SKM-1 treated with dmso at 0.1 percent for 144 hours (cell line): Measurements from ENCODE around the gene S1PR3.

Source experiments
- DNase-seq: peaks from one replicate; lab custom pipeline; 2025; ENCODE audit not compliant: unreplicated experiment; lab: John Stamatoyannopoulos, UW

The S1PR3 gene

GRCh38 chr9:89036383-89036782 lies 45.1 kb downstream of the S1PR3 start:
- peak; percentile 13 for DNase-seq

GRCh38 chr9:89036891-89037290 lies 45.6 kb downstream of the S1PR3 start:
- peak; percentile 71 for DNase-seq

- no peak for DNase-seq
These were observed 46.1 kb downstream of the S1PR3 start for GRCh38 chr9:89037346-89037745.

GRCh38 chr9:89037891-89038290 lies 46.6 kb downstream of the S1PR3 start:
- no peak for DNase-seq

GRCh38 chr9:89038382-89039103 lies 47.3 kb downstream of the S1PR3 start:
- DNase-seq, result no peak

- no peak for DNase-seq
These were observed 47.8 kb downstream of the S1PR3 start for GRCh38 chr9:89039104-89039465.

- DNase-seq, result no peak
These were observed 48.4 kb downstream of the S1PR3 start for GRCh38 chr9:89039664-89040063.

- DNase-seq, result no peak
These were observed 51.7 kb downstream of the S1PR3 start for GRCh38 chr9:89042984-89043383.

GRCh38 chr9:89044104-89044503 lies 52.8 kb downstream of the S1PR3 start:
- DNase-seq, result no peak

- no peak for DNase-seq
These were observed 53.6 kb downstream of the S1PR3 start for GRCh38 chr9:89044881-89045280.

- no peak for DNase-seq
These were observed 55.6 kb downstream of the S1PR3 start for GRCh38 chr9:89046832-89047231.

DNA sequence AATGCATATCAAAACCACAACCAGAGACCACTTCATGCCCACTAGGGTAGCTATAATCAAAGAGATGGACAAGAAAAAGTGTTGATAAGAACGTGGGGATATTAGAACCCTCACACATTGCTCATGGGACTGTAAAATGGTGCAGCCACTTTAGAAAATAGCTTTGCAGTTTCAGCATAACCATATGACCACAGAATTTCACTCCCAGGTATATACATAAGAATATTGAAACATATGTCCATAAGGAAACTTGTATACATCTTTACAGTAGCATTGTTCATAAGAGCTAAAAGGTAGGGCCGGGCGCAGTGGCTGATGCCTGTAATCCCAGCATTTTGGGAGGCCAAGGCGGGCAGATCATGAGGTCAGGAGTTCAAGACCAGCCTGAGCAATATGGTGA lies 56.4 kb downstream of the S1PR3 start:
- DNase-seq, result no peak

GRCh38 chr9:89048616-89049015 lies 57.3 kb downstream of the S1PR3 start:
- DNase-seq, result no peak

GRCh38 chr9:89049646-89050045 lies 58.4 kb downstream of the S1PR3 start:
- DNase-seq, result no peak

- no peak for DNase-seq
These were observed 60.3 kb downstream of the S1PR3 start for GRCh38 chr9:89051421-89052025.

- DNase-seq, result no peak
These were observed 61.3 kb downstream of the S1PR3 start for GRCh38 chr9:89052470-89053097.

DNA sequence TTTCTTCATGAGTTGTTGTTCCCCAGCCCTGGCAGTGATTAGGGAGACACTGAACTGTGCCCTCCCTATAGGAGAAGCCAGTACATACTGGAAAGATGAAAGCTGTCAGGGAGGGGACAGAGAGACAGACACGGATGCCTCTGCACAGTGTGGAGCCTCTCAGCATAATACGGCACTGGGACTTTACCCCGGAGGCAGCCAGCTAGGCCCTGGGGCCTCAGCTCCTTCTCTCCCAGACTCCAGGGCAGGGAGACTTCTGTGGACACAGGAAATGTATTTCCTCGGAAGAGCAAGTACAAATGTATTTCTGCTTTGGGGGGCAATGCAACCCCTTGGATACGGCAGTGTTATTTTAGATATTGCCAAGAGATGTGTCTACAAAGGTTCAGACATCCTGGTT lies 62.0 kb downstream of the S1PR3 start:
- no peak for DNase-seq
